Measurements from ENCODE around the gene TBC1D16. TPM values are rescaled to one million over a fixed set of nuclear protein-coding genes. Genes with fewer than 3 reads are reported as not detected.

Gene TBC1D16
- total and polyA plus RNA-seq, 4 donors = 16.7 to 38.8 (median 31.1) TPM

DNA sequence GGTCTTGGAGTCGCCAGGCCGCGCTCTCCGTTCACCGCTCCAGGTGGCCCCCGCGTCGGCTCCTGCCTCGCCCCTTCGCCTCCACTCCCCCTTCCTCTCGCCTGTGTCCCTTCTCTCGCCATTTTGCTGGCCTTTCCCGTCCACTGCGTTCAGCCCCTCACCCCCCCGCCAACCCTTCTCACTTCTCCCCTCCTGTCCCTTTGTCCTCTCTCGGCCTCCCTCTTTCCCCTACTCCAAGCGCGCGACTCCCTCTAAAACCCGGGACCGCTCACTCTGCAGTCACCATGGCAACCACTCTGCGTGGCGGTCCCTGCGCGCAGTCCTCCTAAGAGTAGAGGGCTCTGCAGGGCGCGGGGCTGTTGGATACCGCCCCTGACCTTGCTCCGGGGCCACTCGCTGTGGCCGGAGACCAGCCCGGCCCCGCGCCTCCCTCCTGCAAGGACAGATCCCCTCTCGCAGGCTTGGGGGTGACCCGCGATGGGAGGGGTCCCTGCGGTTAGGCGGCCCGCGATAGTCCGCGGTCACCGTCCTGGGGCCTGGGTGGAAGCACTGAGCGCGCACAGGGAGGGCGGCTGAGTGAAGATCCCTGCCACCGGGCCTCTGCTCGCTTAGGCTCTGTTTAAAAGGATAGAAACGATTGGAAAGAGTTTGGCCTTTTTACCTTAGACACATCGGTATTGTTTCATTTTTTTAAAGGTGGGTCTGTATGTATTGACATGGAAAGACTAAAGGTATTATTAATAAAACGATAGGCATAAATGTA, 1.2 kb upstream of the TBC1D16 start:
- no peaks in the 10 kb centered on the region for H3K27me3 ChIP-seq (ENCODE audit: control insufficient read depth, insufficient read depth, low read length)
- H3K27ac ChIP-seq (ENCODE audit: low read depth, low read length) = peak overlapping the region; percentile 83
- peak overlapping the region; percentile 86 for H3K4me3 ChIP-seq (ENCODE audit: low read depth, low read length)
- H3K36me3 ChIP-seq (ENCODE audit: control insufficient read depth, insufficient read depth, low read length) = peaks cover 12% of the 10 kb centered on the region
- DNase-seq (ENCODE audit: low read depth in 4 of 6, low spot score in 6 of 6) = peak in 3 of 6 donors; percentile 57 to 92 (median 90)
- peaks cover 22% of the 10 kb centered on the region for H3K4me1 ChIP-seq (ENCODE audit: control insufficient read depth, insufficient read depth, low read length)
- WGBS (ENCODE audit: insufficient coverage) = under 1% methylated on average over 48 of the region's 52 CpGs
- H3K9me3 ChIP-seq (ENCODE audit: control insufficient read depth, insufficient read depth, low read length) = no peaks in the 10 kb centered on the region

DNA sequence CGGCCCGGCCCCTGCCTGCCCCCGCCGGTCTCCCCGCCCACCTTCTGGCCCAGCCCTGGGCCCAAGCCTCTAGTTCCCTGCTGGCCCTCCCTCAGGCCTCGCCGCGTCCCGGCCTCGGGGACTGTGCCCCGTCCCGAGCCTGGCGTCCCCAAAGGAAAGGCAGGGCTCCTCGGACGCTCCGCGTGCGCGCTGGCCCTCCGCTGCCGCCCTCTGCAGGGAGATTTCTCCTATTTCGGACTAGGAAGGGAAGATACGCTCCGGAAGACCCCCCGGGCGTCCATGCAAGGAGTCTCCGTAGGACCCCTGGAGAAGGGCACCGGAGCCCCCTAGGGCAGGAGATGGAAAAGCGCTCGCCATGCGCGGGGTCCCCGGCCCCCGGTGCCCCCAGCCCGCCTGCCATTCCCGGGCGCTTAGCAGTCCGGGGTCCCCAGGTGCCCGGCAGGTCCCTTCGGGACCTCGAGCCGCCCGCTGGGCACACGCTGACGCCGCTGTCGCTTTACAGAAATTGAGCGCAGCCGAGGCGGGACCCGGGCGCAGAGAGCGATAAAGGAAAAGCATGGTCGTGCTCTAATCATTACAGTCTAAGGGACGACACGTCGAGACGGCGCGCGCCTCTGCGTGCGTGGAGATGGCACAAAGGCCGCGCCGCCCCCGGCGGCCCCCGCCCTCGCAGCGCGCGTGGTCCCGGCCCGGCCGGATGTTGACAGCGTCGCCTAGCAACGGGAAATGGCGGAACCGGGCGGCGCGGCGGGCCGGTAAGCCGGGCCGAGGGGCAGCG, 454 bp upstream of the TBC1D16 start, which contains the start of gene CCDC40:
CCDC40 (plus strand) TSS at position 706 of the 778 bp plus-strand sequence; CDS start at position 727, 21 bp downstream.
- WGBS (ENCODE audit: insufficient coverage) = under 1% methylated on average over 89 of the region's 89 CpGs
- Histone ChIP-seq H3K4me3 (ENCODE audit: low read depth, low read length) (peak within 1 kb of the TSS; percentile 86), H3K27me3 (ENCODE audit: control insufficient read depth, insufficient read depth, low read length) (no peaks in the 10 kb centered on the region), H3K9me3 (ENCODE audit: control insufficient read depth, insufficient read depth, low read length) (no peaks in the 10 kb centered on the region), H3K36me3 (ENCODE audit: control insufficient read depth, insufficient read depth, low read length) (peaks cover 10% of the 10 kb centered on the region), H3K27ac (ENCODE audit: low read depth, low read length) (peak within 1 kb of the TSS; percentile 85), H3K4me1 (ENCODE audit: control insufficient read depth, insufficient read depth, low read length) (peaks cover 27% of the 10 kb centered on the region)
- DNase-seq (ENCODE audit: low read depth in 4 of 6, low spot score in 6 of 6) = peak; percentile 69 to 96 (median 81)

DNA sequence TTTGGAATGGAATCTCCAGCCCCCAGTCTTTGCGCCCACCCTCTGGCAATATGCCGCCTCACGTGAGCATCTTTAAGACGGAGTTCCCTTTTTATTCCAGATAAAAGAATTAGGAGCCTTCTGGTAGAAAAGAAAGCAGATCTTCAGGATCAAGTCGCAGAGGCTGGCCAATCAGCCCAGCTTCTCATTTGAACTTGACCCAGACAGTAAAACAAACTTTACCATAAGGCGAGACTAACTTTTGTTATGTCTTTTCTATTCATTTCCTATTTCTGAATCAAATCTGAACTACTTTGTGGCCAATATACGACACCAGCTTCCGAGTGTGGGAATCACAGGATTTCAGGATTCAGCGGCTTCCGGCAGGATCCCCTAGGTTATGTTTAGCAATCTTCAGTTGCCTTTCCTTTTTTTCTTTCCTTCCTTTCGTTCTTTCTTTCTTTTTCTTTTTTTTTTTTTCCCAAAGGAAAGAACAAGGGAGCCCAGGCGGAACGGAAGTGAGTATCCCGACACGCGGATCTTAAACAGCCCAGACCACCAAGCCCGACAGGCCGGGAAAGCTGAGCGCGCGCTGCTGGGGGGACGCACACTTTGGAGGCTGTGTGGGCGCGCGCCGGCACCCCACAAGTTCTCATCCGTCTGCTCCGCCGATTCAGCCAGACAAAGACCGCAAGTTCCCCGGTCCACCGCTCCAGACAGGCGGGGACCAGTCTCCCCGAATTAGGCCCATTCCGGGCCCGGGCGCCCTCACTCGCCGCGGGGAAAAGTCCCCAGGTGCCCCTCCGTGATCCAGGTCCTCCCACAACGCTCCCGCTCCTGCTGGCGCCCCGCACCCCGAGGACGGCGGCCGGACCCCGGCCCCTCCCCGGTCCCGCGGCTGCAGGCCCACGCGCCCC, 633 bp downstream of the TBC1D16 start:
- Histone ChIP-seq H3K27ac (ENCODE audit: low read depth, low read length) (peak overlapping the region; percentile 80), H3K4me3 (ENCODE audit: low read depth, low read length) (peak overlapping the region; percentile 78), H3K9me3 (ENCODE audit: control insufficient read depth, insufficient read depth, low read length) (no peaks in the 10 kb centered on the region), H3K27me3 (ENCODE audit: control insufficient read depth, insufficient read depth, low read length) (no peaks in the 10 kb centered on the region), H3K4me1 (ENCODE audit: control insufficient read depth, insufficient read depth, low read length) (peaks cover 33% of the 10 kb centered on the region), H3K36me3 (ENCODE audit: control insufficient read depth, insufficient read depth, low read length) (peaks cover 11% of the 10 kb centered on the region)
- WGBS (ENCODE audit: insufficient coverage) = under 1% methylated on average over 51 of the region's 55 CpGs
- peak in 2 of 6 donors; percentile 68 for DNase-seq (ENCODE audit: low read depth in 4 of 6, low spot score in 6 of 6)

- WGBS (ENCODE audit: insufficient coverage) = 79% methylated on average over 2 of the region's 4 CpGs
- no peak for DNase-seq (ENCODE audit: low read depth in 4 of 6, low spot score in 6 of 6)
- no peak overlapping the region for H3K4me3 ChIP-seq (ENCODE audit: low read depth, low read length)
- peaks cover 6% of the 10 kb centered on the region for H3K36me3 ChIP-seq (ENCODE audit: control insufficient read depth, insufficient read depth, low read length)
- peaks cover 42% of the 10 kb centered on the region for H3K4me1 ChIP-seq (ENCODE audit: control insufficient read depth, insufficient read depth, low read length)
- no peak overlapping the region for H3K27ac ChIP-seq (ENCODE audit: low read depth, low read length)
- no peaks in the 10 kb centered on the region for H3K27me3 ChIP-seq (ENCODE audit: control insufficient read depth, insufficient read depth, low read length)
- no peaks in the 10 kb centered on the region for H3K9me3 ChIP-seq (ENCODE audit: control insufficient read depth, insufficient read depth, low read length)
Observed at GRCh38 chr17:80033840-80034239, 1.8 kb downstream of the TBC1D16 start.

DNA sequence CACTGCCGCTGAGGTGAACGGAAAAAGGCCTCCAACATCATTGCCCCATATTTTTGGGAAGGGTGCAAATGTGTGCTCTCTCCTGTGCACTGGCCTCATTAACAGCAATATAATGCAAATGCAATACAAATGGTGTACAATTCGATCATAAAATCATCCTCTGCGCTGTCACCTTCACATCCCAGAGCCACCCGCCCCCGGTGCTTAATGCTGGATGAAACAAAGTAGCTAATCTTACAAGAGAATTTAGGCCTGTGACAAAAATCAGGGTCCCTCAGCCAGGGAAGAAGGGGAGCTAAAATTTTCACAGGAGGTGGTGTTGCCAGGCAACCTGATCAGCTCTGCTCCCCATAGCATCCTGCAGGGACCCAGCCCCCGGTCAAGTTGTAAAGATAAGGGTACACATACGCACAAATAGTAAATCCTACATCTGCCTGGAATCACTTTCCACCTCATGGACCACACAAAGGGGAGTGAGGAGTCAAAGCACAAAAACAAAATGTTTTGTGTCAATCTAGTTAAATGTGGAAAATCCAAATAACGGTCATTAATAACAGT, 3.0 kb downstream of the TBC1D16 start:
- peaks cover 6% of the 10 kb centered on the region for H3K36me3 ChIP-seq (ENCODE audit: control insufficient read depth, insufficient read depth, low read length)
- WGBS (ENCODE audit: insufficient coverage) = no CpG with 5 or more reads among the region's 9 CpGs
- no peaks in the 10 kb centered on the region for H3K27me3 ChIP-seq (ENCODE audit: control insufficient read depth, insufficient read depth, low read length)
- DNase-seq (ENCODE audit: low read depth in 4 of 6, low spot score in 6 of 6) = no peak
- no peak overlapping the region for H3K27ac ChIP-seq (ENCODE audit: low read depth, low read length)
- no peak overlapping the region for H3K4me3 ChIP-seq (ENCODE audit: low read depth, low read length)
- H3K9me3 ChIP-seq (ENCODE audit: control insufficient read depth, insufficient read depth, low read length) = no peaks in the 10 kb centered on the region
- peaks cover 52% of the 10 kb centered on the region for H3K4me1 ChIP-seq (ENCODE audit: control insufficient read depth, insufficient read depth, low read length)

GRCh38 chr17:80031691-80032430, 3.8 kb downstream of the TBC1D16 start:
- Histone ChIP-seq H3K4me1 (ENCODE audit: control insufficient read depth, insufficient read depth, low read length) (peaks cover 52% of the 10 kb centered on the region), H3K4me3 (ENCODE audit: low read depth, low read length) (no peak overlapping the region), H3K27me3 (ENCODE audit: control insufficient read depth, insufficient read depth, low read length) (no peaks in the 10 kb centered on the region), H3K36me3 (ENCODE audit: control insufficient read depth, insufficient read depth, low read length) (peaks cover 6% of the 10 kb centered on the region), H3K9me3 (ENCODE audit: control insufficient read depth, insufficient read depth, low read length) (no peaks in the 10 kb centered on the region), H3K27ac (ENCODE audit: low read depth, low read length) (no peak overlapping the region)
- 44% methylated on average over 6 of the region's 12 CpGs for WGBS (ENCODE audit: insufficient coverage)
- DNase-seq (ENCODE audit: low read depth in 4 of 6, low spot score in 6 of 6) = peak in 1 of 6 donors; percentile 53

DNA sequence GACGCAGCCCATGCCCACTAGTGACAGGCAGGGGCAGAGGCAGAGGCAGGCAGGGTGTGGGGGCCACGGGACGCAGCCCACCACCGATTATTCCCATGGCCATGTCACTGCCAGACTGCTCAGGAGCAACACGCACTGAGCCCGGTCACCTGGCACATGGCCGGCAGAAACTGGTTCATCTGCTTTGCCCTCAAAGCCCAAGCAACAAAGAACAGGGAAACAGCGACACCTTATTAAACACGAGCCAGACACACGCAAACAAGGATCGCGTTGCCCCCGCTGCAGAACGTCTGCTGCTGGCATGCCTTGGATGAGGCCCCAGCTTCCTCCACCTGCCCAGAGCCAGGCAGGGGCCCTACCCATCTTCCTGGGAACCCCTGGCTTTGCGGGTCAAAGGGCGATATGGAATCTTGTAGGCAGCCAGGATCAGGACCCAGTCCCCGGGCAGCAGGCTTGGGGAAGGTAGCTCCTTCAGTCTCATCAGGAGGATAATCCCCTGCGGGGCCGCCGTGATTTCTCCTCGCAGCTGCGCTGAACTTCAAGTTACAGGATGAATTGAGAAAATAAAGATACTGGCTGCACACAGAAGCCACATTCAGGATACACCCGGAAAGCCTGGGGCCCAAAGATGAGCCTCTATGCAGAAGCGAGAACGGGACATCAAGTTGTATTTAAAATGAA, 4.8 kb downstream of the TBC1D16 start:
- WGBS (ENCODE audit: insufficient coverage) = 73% methylated on average over 22 of the region's 25 CpGs
- peak in 1 of 6 donors; percentile 47 for DNase-seq (ENCODE audit: low read depth in 4 of 6, low spot score in 6 of 6)
- Histone ChIP-seq H3K4me3 (ENCODE audit: low read depth, low read length) (no peak overlapping the region), H3K27ac (ENCODE audit: low read depth, low read length) (no peak overlapping the region), H3K27me3 (ENCODE audit: control insufficient read depth, insufficient read depth, low read length) (no peaks in the 10 kb centered on the region), H3K36me3 (ENCODE audit: control insufficient read depth, insufficient read depth, low read length) (peaks cover 6% of the 10 kb centered on the region), H3K9me3 (ENCODE audit: control insufficient read depth, insufficient read depth, low read length) (no peaks in the 10 kb centered on the region), H3K4me1 (ENCODE audit: control insufficient read depth, insufficient read depth, low read length) (peaks cover 49% of the 10 kb centered on the region)

DNA sequence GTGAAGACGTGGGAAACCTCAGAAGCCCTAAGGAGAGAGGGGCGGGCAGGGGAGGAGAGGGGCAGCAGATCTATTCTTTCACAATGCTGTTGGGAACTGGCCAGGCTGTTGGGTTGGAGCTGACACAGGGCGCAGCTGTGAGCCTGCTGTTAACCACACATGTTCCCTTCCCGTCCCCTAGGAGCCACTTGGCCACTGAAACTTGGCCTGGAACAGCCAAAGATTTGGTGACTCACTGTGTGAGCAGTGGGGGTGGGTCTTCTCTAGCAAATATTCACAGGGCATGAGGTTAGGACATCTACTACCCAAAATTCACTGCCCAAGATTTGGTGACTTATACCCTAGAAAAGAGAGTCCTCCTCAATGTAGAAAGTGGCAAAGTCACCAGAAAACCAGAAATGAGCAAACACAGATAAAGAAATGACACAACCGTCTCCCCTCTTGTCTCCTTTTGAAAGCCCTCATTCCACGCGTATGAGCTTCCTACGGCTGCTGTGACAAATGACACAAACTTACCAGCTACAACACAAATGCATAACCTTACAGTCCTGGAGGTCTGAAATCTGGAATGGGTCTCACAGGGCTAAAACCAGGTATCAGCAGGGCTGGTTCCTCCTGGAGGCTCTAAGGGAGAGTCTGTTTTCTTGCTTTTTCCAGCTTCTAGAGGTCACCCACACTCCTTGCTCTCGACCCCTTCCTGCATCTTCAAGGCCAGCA, 6.3 kb downstream of the TBC1D16 start:
- H3K4me3 ChIP-seq (ENCODE audit: low read depth, low read length) = no peak overlapping the region
- H3K9me3 ChIP-seq (ENCODE audit: control insufficient read depth, insufficient read depth, low read length) = no peaks in the 10 kb centered on the region
- peak overlapping the region; percentile 57 for H3K27ac ChIP-seq (ENCODE audit: low read depth, low read length)
- 47% methylated on average over 2 of the region's 9 CpGs for WGBS (ENCODE audit: insufficient coverage)
- H3K36me3 ChIP-seq (ENCODE audit: control insufficient read depth, insufficient read depth, low read length) = peaks cover 11% of the 10 kb centered on the region
- peaks cover 58% of the 10 kb centered on the region for H3K4me1 ChIP-seq (ENCODE audit: control insufficient read depth, insufficient read depth, low read length)
- H3K27me3 ChIP-seq (ENCODE audit: control insufficient read depth, insufficient read depth, low read length) = no peaks in the 10 kb centered on the region
- DNase-seq (ENCODE audit: low read depth in 4 of 6, low spot score in 6 of 6) = peak in 2 of 6 donors; percentile 87 to 88

Measured in spinal cord (tissue), 10 donors.